DMS 273 treated with DMSO at 0.1 percent for 48 hours (cell line): ENCODE measurements around the gene ZBTB43.
"Not testable (repeated sequence)": the region's sequence is repeated elsewhere in the genome, so short reads cannot be mapped to it uniquely, and the experiment has no call there.

Experiments used
- DNase-seq: peaks from one replicate; lab custom pipeline; 2025; lab: John Stamatoyannopoulos, UW

ZBTB43 gene

GRCh38 chr9:126791406-126792230, 13.2 kb upstream of the ZBTB43 start:
- DNase-seq: no peak

GRCh38 chr9:126793686-126794417, 11.0 kb upstream of the ZBTB43 start:
- no peak for DNase-seq

DNA sequence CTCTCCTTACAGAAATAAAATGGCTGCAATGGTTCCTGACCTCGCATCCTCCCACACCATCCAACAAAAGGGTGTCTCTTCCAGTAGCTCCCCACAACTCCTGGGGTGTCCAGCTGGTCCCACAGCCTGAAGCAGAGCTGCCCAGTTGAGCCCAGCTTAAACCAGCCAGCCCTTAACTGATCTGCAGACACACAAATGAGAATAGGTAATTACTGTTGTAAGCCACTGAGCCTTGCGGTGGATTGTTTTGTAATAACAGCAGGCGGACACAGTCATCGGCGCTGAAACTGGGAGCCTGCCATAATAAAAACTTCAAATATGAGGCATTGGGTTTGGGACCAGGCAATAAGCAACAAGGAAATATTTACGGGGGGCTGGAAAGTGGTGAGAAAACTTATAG, 10.4 kb upstream of the ZBTB43 start:
- DNase-seq: no peak

- no peak for DNase-seq
These were observed 8.1 kb upstream of the ZBTB43 start for GRCh38 chr9:126796758-126797157.

GRCh38 chr9:126797903-126798302, 6.9 kb upstream of the ZBTB43 start:
- DNase-seq: no peak

- DNase-seq: no peak
These were observed 5.8 kb upstream of the ZBTB43 start for GRCh38 chr9:126799034-126799433.

DNA sequence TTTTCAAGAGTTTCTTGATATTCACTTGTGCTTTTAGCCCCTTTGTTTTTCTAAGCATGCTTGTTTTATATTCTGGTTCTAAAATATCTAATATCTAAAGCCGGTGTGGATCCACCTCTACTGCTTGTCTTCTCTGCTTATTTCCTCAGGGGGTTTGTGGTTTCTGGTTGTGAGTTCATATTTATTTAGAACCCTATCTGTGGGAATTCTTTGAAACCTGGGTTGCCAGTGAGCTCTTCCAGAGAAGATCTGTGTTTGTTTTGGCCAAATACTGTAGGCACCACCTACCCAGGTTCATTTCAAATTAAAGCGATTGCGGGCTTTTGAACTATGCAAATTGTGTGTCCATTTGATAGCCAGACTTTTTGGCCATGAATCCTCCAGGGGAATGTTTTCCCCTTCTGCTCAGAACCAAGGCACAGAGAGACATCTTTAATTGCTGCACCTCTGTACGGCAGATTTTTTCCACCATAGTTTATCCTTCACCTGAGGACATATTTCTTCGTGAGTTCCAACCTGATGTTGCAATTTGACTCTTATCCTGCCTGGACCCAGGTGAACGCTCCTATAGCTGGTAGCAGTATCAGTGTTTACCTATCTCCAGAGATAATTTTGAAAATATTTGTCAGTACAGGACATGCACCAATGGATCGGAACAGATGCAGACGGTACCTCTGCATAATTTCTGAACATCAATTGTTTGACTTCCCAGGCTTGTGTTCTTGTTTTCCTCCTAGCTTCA, 2.4 kb upstream of the ZBTB43 start:
- DNase-seq: no peak

GRCh38 chr9:126804198-126804695, 593 bp upstream of the ZBTB43 start:
- no peak for DNase-seq

GRCh38 chr9:126805554-126806262, 868 bp downstream of the ZBTB43 start:
- DNase-seq: no peak

DNA sequence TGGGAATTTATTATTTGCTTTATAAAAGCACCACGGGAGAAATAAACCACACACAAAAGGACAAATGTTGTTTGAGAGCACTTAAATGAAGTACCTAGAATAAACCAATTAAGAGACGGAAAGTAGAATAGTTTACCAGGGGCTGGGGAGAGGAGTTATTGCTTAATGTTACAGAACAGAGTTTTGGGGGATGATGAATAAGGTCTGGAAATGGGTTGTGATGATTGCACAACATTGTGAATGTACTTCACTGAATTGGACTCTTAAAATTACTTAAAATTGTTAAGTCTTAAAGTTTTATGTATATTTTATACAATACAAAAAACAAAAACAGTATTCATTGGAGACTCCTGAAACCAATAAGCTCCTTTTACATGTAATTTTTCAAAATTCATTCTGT, 1.5 kb downstream of the ZBTB43 start:
- no peak for DNase-seq

DNA sequence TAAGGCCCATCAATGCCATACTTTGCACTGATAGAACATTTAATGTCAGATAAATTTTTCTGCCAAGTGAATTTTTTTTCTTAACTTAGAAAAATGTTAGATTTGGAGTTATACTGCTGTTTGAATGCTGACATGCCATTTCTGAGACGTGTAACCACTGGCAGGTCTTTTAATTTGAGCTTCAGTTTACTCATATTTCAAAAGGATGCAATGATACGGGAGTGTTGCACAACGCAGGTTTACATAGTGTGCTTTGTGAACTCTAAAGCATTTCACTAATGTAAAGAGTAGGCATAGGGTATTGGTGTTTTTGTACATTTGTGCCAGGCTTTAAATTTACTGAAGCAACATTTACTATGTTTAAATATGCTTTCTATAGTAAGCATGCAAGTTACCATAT, 4.2 kb downstream of the ZBTB43 start:
- DNase-seq: no peak

- not testable (repeated sequence) for DNase-seq
These were observed 5.4 kb downstream of the ZBTB43 start for GRCh38 chr9:126810221-126810620.

GRCh38 chr9:126813072-126813471, 8.2 kb downstream of the ZBTB43 start:
- no peak for DNase-seq

DNA sequence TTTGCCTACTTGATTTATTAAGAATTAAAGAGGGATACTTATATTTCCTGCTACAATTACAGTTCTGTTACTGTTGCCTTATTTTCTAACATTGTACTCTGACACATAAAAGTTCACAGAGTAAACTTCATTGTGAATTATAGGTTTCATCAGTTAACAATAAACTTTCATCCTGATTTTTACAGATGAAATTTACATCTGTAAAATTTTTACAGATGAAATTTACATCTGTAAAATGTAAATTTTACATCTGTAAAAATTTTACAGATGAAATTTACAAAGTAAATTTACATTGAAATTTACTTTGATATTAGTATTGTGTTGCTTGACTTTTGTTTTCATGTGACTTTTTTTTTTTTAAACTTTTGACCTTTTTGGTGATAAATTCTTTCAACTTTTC, 9.3 kb downstream of the ZBTB43 start:
- DNase-seq: no peak

DNA sequence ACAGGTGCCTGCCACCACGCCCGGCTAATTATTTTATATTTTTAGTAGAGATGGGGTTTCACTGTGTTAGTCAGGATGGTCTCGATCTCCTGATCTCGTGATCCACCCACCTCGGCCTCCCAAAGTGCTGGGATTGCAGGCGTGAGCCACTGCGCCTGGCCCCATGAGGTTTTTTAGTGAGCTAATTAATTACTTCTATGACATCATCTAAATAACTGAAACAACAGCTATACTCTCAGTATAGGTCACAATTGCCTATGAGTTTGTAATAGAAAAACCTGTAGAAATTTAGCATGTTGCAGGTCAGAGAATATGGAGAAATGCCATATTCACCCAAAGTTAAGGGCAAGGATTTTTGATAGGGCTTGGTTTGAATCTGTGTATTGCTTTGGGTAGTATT, 12.8 kb downstream of the ZBTB43 start:
- DNase-seq: not testable (repeated sequence)

- DNase-seq: no peak
These were observed 13.6 kb downstream of the ZBTB43 start for GRCh38 chr9:126818482-126818881.

DNA sequence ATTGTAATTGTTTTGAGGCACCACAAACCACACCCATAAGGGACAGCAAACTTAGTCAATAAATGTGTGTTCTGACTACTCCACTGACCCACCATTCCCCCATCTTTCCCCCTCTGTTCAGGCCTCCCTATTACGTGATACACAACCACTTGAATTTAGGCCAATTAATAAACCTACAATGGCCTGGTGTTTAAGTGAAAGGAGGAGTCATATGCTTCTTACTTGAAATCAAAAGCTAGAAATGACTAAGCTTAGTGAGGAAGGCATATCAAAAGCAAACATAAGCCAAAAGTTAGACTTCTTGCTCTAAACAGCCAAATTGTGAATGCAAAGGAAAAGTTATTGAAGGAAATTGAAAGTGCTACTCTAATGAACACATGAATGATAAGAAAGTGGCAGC, 14.6 kb downstream of the ZBTB43 start:
- no peak for DNase-seq

GRCh38 chr9:126822278-126822677, 17.4 kb downstream of the ZBTB43 start:
- DNase-seq: no peak

DNA sequence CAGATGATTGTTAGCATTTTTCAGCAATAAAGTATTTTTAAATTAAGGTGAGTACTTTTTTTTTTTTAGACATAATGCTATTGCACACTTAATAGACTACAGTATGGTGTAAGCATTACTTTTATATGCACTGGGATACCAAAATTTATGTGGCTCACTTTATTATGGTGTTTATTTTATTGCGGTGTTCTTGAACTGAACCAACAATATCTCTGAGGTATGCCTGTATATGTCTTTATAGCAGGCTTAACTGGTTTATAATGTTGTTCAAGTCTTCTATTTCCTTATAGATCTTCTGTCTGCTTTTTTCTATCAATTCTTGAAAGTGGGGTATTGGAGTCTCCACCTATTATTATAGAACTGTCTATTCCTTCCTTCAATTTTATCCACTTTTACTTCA, 18.0 kb downstream of the ZBTB43 start:
- no peak for DNase-seq

GRCh38 chr9:126824052-126824451, 19.2 kb downstream of the ZBTB43 start:
- DNase-seq: not testable (repeated sequence)

DNA sequence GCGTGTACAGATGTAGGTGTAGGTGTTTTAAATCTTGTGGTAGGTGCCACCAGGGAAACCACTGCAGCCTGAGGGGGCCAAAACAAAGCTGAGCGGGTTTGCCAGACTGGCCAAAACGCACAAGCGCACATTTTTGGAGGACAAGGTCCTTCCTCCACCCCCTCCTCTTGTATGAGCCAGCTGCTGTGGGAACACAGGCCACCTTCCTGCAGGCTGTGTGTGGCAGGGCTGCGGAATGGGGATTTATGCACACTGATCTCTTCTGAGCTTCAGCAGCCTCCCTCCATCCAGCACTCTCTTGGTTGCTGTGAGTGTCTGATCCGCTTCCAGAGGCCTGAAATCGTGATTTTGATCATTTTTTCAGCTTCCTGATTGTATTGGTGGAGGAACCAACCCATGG, 22.4 kb downstream of the ZBTB43 start:
- DNase-seq: no peak

DNA sequence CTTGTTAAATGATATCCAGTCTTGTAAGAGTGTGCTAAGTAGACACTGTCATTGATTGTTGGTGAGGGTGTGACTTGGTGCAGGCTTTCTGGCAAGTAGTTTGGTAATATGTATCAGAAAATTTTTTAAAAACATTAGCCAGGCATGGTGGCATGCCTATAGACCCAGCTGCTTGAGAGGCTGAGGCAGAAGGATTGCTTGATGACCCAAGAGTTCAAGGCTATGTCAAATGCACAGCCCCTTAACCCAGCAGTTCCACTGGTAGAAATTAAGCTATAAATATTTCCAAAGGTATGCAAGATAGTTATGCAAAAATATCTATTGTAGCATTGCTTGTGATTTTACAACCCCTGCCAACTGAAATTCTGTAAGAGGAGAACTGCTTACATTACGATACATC, 24.2 kb downstream of the ZBTB43 start:
- no peak for DNase-seq
